Measurements from ENCODE around the gene GPHN.

Gene GPHN

DNA sequence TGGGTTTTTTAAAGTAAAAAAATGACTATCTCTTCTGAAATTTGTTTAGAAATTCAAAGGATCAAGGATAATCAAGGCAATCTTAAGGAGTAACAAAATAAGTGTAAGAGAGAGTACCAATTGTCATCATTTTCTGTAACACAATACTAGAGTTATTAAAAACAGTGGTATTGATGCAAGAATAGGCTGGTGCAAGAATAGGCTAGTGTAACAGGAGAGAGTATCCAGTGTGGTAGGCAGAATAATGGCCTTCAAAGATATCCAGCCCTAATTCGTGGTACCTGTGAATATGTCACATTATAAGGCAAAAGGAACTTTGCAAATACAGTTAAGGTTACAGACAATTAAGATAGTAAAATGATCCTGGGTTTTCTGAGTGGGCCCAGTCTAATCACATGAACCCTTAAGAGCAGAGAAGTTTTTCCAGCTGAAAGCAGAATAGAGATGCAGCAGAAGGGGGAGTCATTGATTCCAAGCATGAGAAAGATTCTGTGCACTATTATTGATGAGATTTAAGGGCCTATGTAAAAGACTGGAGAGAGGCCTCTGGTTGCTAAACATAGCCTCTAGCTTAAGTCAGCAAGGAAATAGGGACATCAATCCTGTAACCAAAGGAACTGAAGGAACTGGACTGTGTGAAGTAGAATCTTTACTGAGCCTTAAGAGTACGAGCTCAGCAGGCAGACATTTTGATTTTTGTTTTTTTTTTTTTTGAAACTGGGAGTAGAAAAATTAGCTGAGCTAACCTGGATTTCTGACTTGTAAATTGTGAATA is 134.1 kb downstream of the GPHN start:
- TF ChIP-seq, protein P1, sequence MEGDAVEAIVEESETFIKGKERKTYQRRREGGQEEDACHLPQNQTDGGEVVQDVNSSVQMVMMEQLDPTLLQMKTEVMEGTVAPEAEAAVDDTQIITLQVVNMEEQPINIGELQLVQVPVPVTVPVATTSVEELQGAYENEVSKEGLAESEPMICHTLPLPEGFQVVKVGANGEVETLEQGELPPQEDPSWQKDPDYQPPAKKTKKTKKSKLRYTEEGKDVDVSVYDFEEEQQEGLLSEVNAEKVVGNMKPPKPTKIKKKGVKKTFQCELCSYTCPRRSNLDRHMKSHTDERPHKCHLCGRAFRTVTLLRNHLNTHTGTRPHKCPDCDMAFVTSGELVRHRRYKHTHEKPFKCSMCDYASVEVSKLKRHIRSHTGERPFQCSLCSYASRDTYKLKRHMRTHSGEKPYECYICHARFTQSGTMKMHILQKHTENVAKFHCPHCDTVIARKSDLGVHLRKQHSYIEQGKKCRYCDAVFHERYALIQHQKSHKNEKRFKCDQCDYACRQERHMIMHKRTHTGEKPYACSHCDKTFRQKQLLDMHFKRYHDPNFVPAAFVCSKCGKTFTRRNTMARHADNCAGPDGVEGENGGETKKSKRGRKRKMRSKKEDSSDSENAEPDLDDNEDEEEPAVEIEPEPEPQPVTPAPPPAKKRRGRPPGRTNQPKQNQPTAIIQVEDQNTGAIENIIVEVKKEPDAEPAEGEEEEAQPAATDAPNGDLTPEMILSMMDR (IDR thresholded peaks at IDR 0.05; ENCODE audit: extremely low read depth, missing control alignments), result no peak
- no peak for DNase-seq (ENCODE audit: low spot score)

DNA sequence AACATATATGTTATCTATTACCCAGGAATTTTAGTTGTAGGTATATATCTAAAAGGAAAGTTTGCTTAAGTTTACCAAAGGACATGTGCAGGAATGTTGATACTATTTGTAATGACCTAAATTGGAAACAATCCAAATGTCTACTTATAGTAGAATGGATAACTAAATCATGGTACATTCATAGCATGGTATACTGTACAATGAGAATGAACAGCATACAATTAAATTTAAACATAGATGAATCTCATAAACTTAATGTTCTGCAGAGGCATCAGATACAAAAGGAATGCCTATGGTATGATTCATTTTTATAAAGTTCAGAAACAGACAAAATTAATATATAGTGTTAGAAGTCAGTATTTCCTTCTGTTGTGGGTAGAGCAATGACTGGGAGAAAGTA is 135.4 kb downstream of the GPHN start:
- no peak for DNase-seq (ENCODE audit: low spot score)
- TF ChIP-seq, protein P1 (IDR thresholded peaks at IDR 0.05; ENCODE audit: extremely low read depth, missing control alignments), result no peak

DNA sequence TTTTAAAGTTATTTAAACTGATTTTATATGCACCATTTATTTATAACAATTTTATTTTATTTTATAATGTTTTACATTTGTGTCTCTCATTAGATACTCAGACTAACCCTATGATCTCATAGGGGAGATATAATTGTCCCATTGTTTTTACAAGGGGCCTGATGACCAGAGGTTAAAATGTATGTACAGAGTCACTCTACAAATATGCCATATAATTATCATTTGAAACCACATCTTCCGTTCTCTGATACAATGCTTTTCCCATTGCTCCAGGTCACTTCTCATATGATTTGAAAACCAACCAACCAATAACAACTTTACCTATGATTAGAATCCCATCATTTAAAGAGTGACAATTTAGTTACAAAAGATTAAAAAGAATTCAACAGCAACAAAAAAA is 137.8 kb downstream of the GPHN start:
- TF ChIP-seq, protein P1 (IDR thresholded peaks at IDR 0.05; ENCODE audit: extremely low read depth, missing control alignments), result no peak
- no peak for DNase-seq (ENCODE audit: low spot score)

DNA sequence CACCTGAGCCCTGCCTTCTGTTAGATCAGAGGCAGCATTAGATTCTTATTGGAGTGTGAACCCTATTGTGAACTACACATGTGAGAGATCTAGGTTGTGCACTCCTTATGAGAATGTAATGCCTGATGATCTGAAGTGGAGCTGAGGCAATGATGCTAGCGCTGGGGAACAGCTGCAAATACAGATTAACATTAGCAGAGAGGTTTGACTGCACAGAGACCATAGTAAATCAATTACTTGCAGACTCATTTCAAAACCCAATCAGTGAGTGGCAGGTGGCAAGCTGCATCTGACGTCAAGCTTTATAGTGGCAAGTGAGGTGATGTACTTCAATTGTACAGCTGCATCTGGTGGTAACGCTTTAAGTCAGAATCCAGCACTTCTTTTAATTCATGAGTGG is 141.6 kb downstream of the GPHN start:
- peak; percentile 22 for DNase-seq (ENCODE audit: low spot score)
- TF ChIP-seq, protein P1 (IDR thresholded peaks at IDR 0.05; ENCODE audit: extremely low read depth, missing control alignments), result no peak

DNA sequence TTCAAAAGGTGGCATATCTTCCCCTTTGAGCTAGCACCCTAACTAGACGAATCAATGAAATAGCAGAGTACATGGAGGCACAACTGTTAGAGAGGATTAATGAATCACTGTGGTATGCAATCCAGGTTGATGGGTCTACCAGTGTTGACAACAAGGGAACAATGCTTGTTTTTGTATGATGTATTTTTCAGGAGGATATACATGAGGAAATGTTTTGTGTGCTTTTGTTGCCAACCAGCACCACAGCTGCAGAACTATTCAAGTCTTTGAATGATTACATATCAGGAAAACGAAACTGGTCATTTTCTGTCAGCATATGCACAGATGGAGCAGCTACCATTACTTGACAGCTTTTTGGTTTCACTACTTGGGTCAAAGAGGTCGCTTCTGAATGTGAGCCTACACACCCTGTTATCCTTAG is 142.6 kb downstream of the GPHN start:
- peak; percentile 37 for DNase-seq (ENCODE audit: low spot score)
- TF ChIP-seq, protein P1 (IDR thresholded peaks at IDR 0.05; ENCODE audit: extremely low read depth, missing control alignments), result no peak

DNA sequence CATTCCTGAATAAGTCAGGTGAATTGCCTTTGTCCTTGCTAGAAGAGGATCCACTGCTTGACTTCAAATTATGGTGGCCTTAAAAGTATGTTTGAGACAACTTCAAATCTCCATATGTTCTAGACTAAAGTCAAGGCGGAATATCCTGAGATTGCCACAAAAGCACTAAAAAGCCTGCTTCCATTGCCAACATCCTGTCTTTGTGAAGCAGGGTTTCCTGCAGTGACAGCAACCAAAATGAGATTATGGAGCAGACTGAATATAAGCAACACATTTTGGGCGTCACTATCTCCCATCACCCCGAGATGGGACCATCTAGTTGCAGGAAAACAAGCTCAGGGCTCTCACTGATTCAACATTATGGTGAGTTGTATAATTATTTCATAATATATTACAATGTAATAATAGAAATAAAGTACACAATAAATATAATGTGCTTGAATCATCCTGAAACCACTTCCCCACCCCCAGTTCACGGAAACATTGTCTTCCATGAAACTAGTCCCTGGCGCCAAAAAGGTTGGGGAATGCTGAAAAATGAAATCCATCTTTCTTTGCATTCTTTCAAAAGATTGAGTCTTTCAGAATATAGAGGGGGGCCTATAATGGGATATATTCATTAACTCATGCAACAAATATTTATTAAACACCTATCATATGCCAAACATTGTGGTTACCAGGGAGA is 143.7 kb downstream of the GPHN start:
- TF ChIP-seq, protein P1 (IDR thresholded peaks at IDR 0.05; ENCODE audit: extremely low read depth, missing control alignments), result no peak
- no peak for DNase-seq (ENCODE audit: low spot score)

DNA sequence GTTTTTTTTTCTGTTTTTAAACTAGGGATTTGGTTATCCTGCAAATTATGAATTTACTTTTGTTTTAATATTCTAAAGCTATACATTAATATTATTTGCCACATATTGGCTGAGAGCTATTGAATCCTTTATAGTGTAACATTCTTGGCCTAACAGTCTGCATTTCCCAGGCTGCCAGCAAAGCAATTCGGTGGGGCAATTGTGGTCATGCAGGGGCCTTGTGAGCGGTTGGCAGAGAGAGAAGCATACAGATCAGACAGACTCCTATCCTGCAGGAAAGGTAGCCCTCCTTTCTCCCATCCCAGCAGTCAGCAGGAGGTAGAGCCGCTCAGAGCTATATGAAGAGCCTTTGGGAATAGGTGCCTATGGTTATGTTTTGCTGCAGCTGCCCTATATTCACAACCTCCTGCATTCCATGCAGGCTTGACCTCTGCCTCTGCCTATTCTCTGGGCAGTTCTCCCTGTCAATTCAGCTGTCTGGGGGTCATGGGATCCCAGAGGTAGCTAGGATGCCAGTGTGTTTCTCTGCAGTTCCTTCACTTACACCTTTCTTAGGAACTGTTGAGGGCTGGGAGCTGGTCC is 144.7 kb downstream of the GPHN start:
- TF ChIP-seq, protein P1 (IDR thresholded peaks at IDR 0.05; ENCODE audit: extremely low read depth, missing control alignments), result no peak
- no peak for DNase-seq (ENCODE audit: low spot score)
